ENCODE measurements around the gene CALD1.

Gene CALD1

DNA sequence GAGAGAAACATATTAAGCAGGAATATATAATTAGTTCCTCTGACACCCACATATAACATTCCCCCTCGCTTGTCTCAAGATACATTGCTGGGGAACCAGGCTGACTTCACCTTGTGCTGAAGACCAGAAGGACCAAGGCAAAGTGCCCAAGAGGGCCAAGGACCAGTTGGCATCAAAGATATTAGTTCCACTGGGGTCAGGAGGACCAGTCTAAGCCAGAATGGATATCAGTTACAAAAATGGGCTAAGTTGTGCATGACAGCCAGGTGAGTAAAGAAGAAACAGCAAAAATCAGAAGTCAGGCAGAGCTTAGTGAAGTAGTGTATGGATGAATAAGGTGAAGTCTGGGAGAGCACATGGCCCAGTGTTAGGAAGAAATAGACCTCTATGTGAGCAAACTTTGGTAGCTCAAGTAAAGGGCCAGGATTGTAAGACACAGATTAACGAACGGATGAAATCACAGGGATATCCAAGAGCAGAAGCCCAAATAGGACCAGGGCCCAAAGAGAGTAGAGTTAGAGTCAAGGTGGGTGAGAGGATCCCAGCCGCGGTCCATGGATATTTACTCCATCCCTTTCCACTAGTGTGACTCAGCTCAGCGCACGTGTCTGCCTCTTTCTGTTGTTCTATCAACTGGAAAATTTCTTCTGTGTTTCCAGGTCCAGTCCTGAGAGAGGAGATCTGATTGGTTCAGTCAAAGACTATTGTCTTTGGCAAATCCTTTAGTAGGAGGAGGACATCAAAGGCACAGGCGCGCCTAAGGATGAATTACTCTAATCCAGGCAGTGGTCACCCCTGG lies 5.0 kb downstream of the CALD1 start:
- no peak for DNase-seq (ENCODE audit: extremely low read depth in 1 of 2, low read depth in 1 of 2)

DNA sequence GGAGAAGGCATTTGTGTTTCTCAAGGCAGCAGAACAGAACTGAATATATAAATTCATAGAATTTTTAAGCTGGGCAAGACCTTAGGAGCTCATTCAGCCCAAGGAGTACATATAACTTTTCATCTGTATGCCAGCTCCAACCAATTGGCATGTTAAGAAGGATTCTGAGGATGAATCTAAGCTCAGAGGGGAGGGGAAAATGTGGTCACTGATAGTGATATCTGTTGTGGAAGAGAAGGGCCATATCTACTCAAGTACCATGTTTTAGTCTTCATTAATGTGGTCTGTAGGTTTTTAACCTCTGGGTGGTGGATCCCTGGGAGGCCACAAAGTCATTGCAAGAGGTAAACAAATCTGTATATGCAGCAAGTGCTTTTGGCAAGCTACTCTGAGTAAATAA lies 6.4 kb downstream of the CALD1 start:
- no peak for DNase-seq (ENCODE audit: extremely low read depth in 1 of 2, low read depth in 1 of 2)

DNA sequence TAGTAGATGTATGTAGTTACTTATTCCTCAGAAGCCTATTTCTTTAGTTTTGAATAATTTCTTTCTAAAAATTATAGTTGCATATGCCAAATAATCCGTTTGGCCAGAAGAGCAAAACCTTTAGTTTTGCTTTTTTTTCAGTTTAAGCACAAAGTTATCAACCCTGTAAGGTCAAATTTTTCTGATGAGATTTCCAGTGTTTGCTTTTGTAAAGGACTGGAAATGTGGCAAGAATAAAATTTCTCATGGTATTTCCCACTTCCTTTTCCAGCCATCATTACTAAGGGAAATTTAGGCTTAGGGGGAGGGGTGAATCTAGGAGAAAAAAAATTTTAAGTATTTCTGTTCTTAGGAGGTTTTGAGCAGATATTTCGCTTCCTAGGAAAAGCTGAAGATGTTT lies 7.6 kb downstream of the CALD1 start:
- DNase-seq (ENCODE audit: extremely low read depth in 1 of 2, low read depth in 1 of 2), result no peak

DNA sequence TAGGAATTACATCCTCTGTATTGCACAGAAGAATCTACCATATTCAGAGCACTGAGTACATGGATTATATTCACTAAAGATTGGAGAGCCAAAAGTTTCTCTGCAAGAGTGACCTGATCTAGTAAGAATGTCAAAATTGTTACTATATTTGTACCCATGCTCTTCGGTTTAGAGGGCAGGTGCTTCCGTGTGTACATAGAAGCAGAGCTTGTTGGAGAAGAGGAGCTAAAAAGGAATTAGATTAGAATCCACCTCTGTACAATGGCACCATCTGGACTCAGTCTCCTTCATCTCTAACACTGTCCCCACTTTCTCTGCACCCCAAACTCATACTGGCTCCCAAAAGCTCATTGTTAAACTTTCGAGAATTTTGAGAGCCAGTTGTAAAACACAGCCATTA lies 8.3 kb downstream of the CALD1 start:
- DNase-seq (ENCODE audit: extremely low read depth in 1 of 2, low read depth in 1 of 2), result no peak

DNA sequence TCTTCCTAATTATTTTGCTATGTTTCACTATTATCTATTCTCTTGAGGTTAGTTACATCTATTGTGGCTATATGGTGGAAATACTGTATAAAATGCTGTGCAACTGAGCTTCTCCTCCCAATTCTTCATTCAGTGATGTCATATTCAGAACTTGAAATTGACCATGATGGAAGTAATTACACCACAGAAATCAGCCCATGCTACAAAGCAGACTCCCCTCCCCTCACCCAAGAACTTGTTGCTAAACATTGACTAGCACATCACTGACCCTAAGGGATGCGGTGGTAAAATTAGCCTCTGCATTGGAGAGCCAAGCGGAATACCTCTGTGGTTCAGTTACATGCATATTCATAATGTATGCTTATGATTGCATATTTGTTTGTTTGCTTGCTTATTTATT lies 8.8 kb downstream of the CALD1 start:
- DNase-seq (ENCODE audit: extremely low read depth in 1 of 2, low read depth in 1 of 2), result no peak

DNA sequence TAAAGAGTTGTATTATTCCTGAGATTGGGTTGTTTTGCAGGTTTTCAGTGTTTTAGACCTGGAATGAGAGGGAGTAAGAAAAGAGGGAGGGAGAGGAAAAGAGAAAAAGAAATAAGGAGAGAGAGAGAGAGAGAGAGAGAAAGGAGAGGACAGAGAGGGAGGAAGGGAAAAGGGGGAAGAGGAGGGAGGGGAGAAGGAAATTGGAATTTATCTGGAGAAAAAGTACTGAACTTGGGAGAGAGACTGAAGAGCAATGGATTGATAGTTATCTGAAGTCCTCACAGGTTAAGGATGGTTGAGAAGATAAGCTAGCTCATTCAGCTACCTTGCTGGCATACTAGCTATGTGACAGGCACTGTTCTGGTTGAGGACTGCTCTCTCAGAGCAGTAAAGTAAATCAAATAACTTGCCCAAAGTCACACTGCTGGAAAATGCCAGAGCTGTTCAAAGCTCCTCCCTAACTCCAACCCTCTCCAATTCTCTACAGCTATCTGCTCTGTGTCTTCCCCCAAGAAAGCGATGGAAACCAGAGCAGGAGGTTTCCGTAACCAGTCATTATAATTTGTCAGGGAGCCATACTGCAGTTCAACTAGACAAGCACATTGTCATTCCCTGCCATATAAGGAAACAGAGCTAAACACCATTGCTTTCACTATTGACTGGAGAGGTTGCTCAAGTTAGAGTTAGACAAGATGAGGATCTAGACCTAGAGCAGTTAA lies 10.7 kb downstream of the CALD1 start:
- DNase-seq (ENCODE audit: extremely low read depth in 1 of 2, low read depth in 1 of 2), result no peak

DNA sequence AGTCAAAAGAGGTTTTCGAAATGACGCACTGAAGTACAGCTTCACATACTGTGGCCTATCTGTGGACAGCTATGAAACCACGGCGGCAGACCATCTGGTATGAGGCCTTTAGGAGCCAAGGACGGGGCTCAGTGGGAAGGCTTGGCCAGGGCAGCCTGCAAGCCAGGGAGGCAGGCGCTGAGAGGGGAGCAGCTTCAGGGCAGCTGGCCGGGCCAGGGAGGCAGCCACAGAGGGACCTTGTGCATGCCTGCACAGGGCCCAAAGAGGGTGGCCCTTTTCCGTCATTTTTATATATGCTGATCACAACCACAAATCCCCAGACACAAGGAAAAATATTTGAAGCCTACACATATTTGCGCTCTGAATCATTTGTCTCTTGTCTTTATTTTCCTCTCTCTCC lies 13.5 kb downstream of the CALD1 start:
- no peak for DNase-seq (ENCODE audit: extremely low read depth in 1 of 2, low read depth in 1 of 2)

DNA sequence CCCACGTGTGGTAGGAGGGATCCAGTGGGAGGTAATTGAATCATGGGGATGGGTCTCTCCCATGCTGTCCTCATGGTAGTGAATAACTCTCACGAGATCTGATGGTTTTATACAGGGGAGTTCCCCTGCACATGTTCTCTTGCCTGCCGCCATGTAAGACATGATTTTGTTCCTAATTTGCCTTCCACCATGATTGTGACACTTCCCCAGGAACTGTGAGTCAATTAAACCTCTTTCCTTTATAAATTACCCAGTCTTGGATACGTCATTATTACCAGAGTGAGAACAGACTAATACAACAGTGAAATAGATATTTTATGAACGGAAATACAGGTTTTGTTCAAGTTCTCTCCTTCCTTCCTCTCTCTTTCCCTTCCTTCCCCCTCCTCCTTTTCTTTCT lies 15.8 kb downstream of the CALD1 start:
- no peak for DNase-seq (ENCODE audit: extremely low read depth in 1 of 2, low read depth in 1 of 2)

DNA sequence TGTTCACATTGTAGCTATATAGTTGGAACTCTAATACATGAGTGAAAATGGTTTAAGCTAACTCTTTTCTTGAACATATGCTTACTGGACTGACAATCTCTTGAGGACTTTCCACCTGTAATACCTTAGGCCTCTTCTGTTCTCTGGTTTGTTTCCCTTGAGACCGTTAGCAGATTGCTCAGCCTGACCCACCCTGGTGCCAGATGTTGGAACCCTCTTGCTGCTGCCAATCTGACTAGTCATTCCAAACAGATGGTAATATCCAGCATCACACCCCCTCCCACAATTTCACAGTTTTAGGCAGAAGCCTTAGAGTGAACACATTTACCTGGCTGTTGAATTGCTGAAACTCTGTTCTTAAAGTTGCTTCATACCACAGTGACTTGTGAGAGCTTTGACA lies 18.7 kb downstream of the CALD1 start:
- DNase-seq (ENCODE audit: extremely low read depth in 1 of 2, low read depth in 1 of 2), result no peak

DNA sequence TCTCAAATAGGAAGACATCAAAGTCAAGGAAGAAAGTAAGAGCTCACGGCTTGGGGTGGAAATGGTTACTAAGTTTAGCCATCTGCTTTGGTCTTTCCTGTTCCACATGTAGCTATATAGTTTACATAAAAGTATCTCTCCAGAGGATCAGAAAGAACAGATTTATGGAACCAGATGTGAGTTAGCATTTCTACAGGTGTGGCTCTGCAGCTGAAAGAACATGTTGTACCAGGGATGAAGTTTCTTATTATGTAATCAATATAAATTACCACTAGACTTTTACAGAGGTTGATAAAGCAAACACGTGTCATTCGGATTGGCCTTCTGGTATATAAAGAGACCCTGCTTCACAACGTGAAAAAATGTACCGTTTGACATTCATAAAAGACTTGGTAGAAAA lies 19.9 kb downstream of the CALD1 start:
- no peak for DNase-seq (ENCODE audit: extremely low read depth in 1 of 2, low read depth in 1 of 2)

DNA sequence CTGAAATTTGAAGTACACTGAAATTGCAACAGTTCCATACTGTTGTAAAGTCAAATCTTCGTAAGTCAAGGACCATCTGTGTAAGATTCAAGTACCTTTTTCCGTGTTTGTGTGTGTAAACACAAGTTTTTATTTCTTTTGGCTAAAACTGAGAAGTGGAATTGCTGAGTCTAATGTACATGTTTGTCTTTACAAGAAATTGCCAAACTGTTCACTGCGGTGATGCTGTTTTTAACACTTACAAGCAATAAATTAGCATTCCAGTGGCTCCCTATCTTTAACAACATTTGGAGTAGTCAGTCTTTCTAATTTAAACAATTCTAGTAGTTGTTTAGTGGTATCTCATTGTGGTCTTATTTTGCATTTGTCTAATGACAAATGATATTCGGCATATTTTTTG lies 23.3 kb downstream of the CALD1 start:
- no peak for DNase-seq (ENCODE audit: extremely low read depth in 1 of 2, low read depth in 1 of 2)

DNA sequence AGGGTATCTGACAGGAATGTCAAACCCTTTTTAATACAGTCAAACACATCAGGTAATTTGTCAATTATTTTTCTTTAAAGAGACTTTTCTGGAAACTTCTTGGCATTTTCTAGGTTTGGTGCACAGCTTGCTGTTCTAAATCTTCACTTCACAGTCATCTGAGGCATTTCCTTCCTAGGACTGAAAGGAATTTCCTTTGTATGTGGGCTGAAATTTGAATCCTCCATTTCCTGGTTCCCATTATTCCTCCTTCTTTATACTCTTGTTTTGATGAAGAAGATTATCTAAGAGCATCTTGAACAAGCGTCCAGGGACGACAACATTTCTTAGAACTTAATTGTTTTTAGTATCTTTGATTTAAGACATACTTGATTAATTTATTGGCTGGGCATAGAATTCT lies 24.9 kb downstream of the CALD1 start:
- DNase-seq (ENCODE audit: extremely low read depth in 1 of 2, low read depth in 1 of 2), result no peak

DNA sequence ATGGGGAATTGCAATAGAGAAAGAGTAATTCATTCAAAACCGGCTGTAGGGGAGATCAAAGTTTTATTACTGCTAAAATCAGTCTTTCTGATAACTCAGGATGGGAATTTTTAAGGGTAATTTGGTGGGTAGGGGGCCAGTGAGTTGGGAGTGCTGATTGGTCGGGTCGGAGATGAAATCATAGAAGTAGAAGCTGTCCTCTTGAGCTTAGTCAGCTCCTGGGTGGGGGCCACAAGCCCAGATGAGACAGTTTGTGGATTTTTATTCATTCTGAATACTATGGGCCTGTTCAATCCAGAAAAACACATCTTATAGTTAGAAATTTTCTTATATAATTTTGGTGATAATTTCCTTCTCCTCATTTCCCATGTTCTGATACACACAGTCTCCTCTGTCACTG lies 25.4 kb downstream of the CALD1 start:
- no peak for DNase-seq (ENCODE audit: extremely low read depth in 1 of 2, low read depth in 1 of 2)

DNA sequence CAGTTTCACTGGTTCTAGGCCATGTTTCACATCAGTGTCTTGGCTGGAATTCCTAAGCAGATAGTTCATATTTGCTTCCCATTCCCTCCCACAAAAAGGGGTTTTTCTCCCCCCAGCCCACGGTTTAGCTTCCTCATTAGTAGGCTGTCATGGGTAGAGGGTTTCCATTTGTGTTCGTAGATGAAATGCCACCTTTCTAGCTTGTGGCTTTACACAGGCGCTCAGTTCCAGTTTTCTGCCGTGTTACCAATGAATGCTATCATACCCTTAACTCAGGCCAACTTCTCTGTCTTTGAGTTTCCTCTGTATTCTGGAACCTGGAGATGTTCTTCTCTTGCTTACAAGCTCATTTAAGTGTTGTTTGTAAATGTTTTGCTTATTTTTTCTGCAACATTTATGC lies 26.8 kb downstream of the CALD1 start:
- no peak for DNase-seq (ENCODE audit: extremely low read depth in 1 of 2, low read depth in 1 of 2)

DNA sequence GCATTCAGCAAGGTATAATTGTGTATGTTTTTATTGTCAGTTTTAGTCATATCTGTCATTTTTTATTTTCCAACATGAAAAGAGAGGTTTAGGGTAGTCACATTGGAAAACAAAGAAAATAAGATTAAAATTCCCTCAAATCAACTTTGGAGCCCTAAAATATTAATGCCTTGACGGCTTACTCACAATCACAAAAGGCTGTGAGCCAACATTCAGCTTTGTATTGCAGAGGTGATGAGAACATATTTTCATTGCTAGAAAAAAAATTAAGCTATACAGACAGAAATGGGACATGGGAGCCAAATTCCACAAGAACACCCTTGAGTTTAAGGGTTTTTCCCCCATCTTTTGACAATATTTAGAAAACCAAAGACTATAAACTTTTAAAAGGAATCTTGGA lies 30.2 kb downstream of the CALD1 start:
- DNase-seq (ENCODE audit: extremely low read depth in 1 of 2, low read depth in 1 of 2), result no peak

DNA sequence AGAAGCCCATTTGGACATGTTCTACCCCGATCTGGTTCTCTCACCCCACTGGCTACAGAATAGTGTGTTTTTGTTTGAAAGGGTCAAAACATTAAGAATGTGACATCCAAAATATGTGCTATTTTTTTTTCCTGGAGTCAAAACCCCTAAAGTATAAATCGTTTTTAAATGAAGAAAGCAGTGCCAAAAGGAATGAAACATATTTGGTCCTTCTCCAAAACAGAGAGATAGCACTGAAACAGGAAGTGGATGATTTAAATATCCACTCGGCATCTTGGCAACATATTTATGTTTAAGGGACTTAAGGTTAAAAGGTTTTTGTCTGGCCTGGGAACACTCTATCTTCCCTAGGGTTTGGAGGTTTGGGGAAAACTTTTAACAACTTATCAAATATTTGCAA lies 32.3 kb downstream of the CALD1 start:
- DNase-seq (ENCODE audit: extremely low read depth in 1 of 2, low read depth in 1 of 2), result no peak

DNA sequence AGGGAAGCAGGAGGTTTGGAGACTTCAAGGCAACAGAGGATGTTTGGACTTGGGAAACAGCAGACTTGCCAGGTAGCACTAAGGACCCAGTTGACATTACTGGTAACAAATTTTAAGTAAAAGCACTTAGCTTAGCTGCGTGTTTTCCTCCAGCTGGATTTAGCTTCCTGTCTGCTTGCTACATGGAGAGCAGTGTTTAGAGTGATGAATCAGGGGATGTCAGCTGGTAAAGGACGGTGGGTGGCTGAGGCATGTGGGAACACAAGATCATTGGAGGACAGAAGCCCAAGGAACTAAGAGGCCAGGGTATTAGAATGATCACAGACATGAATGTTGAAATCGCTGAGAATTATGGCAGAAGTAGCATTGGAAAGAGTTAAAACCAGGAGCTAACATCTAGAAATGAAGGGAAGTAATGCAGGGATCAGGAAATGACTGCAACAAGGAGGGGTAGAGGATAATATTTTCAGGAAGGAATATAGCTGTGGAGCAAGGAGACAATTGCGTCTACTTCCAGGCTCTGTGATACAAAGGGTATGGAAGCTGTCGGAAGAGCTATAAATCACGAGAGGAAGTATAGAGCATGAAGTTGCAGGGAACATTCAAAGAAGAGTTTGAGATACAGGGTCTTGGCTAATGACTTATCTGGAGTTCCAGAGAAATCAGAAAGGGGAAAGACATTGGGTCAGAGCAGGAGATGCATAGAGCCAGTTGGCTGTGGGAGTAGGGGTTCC lies 34.4 kb downstream of the CALD1 start:
- DNase-seq (ENCODE audit: extremely low read depth in 1 of 2, low read depth in 1 of 2), result no peak

DNA sequence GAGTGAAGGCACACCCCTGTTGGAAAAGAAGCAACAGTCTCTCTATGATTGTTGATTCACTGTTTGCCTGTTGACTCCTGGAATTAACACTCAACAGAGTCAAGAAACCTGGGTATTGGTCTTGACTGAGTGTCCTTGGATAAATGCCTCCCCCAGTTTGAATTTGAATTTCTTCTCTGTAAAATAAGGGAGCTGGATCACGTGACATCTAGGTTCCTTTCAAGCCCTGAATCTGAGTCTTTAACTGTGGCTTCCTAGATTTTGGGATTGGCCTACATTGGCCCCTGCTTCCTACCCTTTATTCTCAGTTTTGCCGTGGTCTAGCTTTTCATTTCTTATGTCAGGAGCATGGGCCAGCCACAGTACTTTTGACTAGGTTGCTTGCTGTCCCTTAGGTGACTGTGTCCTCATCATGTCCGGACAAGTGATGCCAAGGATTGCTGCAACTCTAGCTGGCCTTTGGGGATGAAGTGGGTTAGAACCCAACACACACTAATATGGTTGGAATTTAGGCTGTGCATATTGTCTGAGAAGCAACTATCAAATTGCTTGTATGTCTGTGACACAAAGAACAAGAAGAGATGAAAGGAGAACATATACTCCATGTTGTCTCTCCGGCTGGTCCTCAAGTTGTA lies 35.4 kb downstream of the CALD1 start:
- DNase-seq (ENCODE audit: extremely low read depth in 1 of 2, low read depth in 1 of 2), result no peak

DNA sequence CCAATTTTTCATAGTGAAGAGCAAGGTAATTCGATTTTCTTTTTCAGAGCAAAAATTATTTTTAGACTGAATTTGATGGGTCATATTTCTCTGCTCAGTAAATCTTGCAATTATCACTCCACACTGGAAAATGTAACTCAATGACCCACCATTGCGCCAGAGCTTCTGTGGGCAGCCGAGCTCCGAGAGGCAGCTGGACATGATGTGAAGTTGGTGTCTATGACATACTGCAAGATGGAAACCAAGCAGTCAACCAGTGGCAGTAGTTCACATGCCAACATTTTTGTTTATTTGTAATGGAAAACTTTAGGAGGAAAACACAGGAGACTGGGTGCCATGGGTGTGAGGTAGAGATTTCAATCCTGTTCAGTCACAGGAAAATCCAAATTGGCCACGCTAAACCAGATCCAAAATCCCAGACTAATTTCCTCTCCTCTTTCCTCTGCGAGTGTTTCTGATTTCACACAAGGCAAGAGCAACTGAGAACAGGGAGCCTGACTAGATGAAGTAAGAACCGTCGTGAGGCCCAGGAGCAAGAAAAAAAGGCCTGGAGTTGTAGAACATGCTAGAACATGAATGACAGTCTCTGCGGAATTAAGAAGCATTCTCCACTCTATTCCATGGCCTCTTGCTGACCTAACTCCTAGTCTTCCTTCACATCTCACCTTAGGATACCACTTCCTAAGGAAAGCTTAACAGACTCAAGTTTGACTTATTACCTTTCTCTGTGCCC lies 39.3 kb downstream of the CALD1 start:
- no peak for DNase-seq (ENCODE audit: extremely low read depth in 1 of 2, low read depth in 1 of 2)

DNA sequence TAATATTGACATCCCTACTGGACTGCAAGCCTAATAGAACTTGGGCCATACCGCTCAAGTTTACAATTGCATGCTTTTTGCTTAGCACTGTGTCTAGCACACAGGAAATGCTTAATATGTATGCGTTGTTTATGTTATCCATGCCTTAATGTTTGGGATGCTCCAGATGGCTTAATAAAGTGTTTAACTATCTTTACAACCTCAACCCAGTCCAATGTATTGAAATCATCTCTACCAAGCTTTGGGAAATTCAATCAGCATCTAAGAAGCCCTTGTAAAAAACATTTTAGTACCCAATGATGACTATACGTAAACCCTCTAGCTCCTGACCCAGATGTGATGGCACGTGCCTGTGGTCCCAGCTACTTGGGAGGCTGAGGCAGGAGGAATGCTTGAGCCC lies 40.0 kb downstream of the CALD1 start:
- DNase-seq (ENCODE audit: extremely low read depth in 1 of 2, low read depth in 1 of 2), result no peak

DNA sequence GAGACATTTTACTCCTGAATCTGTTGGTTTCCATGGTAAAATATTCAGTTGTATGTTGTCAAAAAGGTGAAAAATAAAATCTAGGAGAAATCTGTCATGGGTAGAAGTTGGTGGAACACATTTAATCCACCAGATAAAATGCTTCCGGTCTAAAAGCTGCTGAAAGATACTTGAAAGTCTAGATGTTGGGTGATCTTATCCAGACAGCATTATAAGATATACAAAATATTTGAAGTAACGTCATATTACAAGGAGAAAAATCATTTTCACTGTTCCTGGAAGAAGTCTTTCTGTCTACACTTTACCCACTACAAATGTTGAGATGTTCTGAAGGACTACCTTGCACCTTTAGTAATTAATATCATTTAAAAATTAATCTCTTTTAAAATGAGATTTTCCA lies 40.9 kb downstream of the CALD1 start:
- DNase-seq (ENCODE audit: extremely low read depth in 1 of 2, low read depth in 1 of 2), result no peak
